Uterus (tissue), 4 donors: ENCODE measurements around the gene MYOZ3. TPM values are rescaled to one million over a fixed set of nuclear protein-coding genes. Genes with fewer than 3 reads are reported as not detected.

Source experiments
- DNase-seq, 2 donors: peaks; one replicate each; pipeline ENCODE4 v3.0.0-alpha.2; 2019 to 2020
- H3K27ac ChIP-seq, 2 donors: fragments of 200-600 bp; sonication (generic); 1 replicate in 1 of 2; 2 replicates in 1 of 2; pipeline ENCODE4 v1.5.1; 2016 to 2018
- H3K27me3 ChIP-seq, 2 donors: fragments of 200-600 bp; sonication (generic); one replicate each; pipeline ENCODE4 v1.5.1; 2018 to 2019; ENCODE audit warnings: control low read depth in 1 of 2
- H3K36me3 ChIP-seq, 2 donors: fragments of 200-600 bp; sonication (generic); one replicate each; pipeline ENCODE4 v1.5.1; 2019; ENCODE audit warnings: control low read depth in 1 of 2
- H3K4me1 ChIP-seq, 2 donors: fragments of 200-600 bp; sonication (generic); one replicate each; pipeline ENCODE4 v1.5.1; 2018 to 2019; ENCODE audit warnings: control low read depth in 1 of 2
- H3K4me3 ChIP-seq, 2 donors: fragments of 200-600 bp; sonication (generic); 1 replicate in 1 of 2; 2 replicates in 1 of 2; pipeline ENCODE4 v1.5.1; 2018 to 2019; ENCODE audit warnings: mild to moderate bottlenecking in 1 of 2
- H3K9me3 ChIP-seq, 2 donors: fragments of 200-600 bp; sonication (generic); one replicate each; pipeline ENCODE4 v1.5.1; 2019; ENCODE audit warnings: control low read depth in 1 of 2
- POLR2A ChIP-seq, 2 donors: fragments of 450-650 bp; IDR thresholded peaks; one replicate each; pipeline ENCODE4 v1.6.1; 2016; ENCODE audit warnings: antibody characterized with exemption in 2 of 2, mild to moderate bottlenecking in 1 of 2, moderate library complexity in 1 of 2
- intact Hi-C: fragments of 100-400 bp; cut with DNase I; formaldehyde crosslinking; loops from one replicate; pipeline ENCODE4 v1.15.1; 2023; ENCODE audit warnings: low total_unique reads
- total RNA-seq, 4 donors: library from RNA; depleted of rRNA in 3 of 4; stranded (reverse); fragments of >200 nt in 3 of 4; gene quantifications; one replicate each; pipeline versions ENCODE4 v1.1.0 to v1.2.4, GENCODE V29; 2014 to 2023
- TF ChIP-seq, protein P1 (sequence below), 4 experiments: fragments of 200-600 bp in 2 of 4; fragments of 450-650 bp in 2 of 4; sonication (generic) in 2 of 4; IDR thresholded peaks; one replicate each; pipeline ENCODE4 v1.5.1; 2016 to 2019; ENCODE audit warnings: antibody characterized with exemption in 4 of 4, mild to moderate bottlenecking in 2 of 4, moderate library complexity in 1 of 4
- donor health status: DM: yes; HTN: yes; CAD: no.

Gene MYOZ3
- total RNA-seq, 4 donors from 2014 or later, result 3.2 to 69.1 (median 3.4) TPM; not detected in 1

- Histone ChIP-seq H3K9me3 (no peaks in the 10 kb centered on the region), H3K36me3 (no peaks in the 10 kb centered on the region), H3K27me3 (no peaks in the 10 kb centered on the region), H3K4me1 (peaks cover 0 to 17% of the 10 kb centered on the region in 2 donors), H3K27ac (peak overlapping the region in 1 of 2 donors; percentile 12), H3K4me3 (no peak overlapping the region)
- DNase-seq, result no peak
- intact Hi-C loops, result no loop called here
- TF ChIP-seq, protein P1, sequence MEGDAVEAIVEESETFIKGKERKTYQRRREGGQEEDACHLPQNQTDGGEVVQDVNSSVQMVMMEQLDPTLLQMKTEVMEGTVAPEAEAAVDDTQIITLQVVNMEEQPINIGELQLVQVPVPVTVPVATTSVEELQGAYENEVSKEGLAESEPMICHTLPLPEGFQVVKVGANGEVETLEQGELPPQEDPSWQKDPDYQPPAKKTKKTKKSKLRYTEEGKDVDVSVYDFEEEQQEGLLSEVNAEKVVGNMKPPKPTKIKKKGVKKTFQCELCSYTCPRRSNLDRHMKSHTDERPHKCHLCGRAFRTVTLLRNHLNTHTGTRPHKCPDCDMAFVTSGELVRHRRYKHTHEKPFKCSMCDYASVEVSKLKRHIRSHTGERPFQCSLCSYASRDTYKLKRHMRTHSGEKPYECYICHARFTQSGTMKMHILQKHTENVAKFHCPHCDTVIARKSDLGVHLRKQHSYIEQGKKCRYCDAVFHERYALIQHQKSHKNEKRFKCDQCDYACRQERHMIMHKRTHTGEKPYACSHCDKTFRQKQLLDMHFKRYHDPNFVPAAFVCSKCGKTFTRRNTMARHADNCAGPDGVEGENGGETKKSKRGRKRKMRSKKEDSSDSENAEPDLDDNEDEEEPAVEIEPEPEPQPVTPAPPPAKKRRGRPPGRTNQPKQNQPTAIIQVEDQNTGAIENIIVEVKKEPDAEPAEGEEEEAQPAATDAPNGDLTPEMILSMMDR (IDR thresholded peaks at IDR 0.05), result no peak
- no peak for TF ChIP-seq POLR2A (IDR thresholded peaks at IDR 0.05)
Observed at GRCh38 chr5:150651382-150651781, 9.7 kb upstream of the MYOZ3 start.

- peaks cover 0 to 17% of the 10 kb centered on the region in 2 donors for H3K4me1 ChIP-seq
- TF ChIP-seq, protein P1 (IDR thresholded peaks at IDR 0.05), result no peak
- TF ChIP-seq POLR2A (IDR thresholded peaks at IDR 0.05), result no peak
- no peaks in the 10 kb centered on the region for H3K27me3 ChIP-seq
- no peak overlapping the region for H3K4me3 ChIP-seq
- H3K9me3 ChIP-seq, result no peaks in the 10 kb centered on the region
- intact Hi-C loops, result no loop called here
- H3K36me3 ChIP-seq, result no peaks in the 10 kb centered on the region
- DNase-seq, result peak in 1 of 2 donors; percentile 52
- peak overlapping the region in 1 of 2 donors; percentile 44 for H3K27ac ChIP-seq
Observed at GRCh38 chr5:150651924-150652671, 9.0 kb upstream of the MYOZ3 start.

DNA sequence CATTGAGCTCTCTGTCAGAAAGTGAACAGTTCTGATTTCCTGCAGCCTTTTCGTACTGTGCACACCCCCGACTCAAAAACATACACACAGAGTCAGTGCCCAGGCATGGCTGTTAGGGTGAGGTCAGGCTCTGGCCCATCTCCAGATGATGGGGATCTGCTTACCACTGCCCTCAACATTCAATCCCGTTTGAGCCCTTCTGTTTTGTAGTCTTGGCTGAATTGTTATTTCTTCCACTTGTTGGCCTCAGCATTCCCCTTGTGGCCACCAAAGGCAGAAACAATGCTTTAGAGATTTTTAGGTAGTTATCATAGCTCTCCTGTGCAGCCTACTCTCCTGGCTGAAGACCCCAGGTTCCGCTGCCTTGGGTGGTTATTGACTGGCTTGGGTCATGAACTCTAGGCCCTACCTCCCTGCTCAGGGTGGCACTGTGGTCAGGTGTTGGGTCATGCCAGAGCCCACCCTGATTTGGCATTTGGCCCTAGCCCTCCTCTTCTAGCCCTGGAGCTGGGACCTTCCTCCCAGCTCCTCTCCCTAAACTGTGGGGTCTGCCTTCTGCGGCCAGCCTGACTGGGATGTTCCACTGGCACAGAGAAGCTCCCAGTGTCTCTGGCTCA, 7.8 kb upstream of the MYOZ3 start:
- DNase-seq, result no peak
- peaks cover 0 to 15% of the 10 kb centered on the region in 2 donors for H3K4me1 ChIP-seq
- no peaks in the 10 kb centered on the region for H3K36me3 ChIP-seq
- H3K27me3 ChIP-seq, result no peaks in the 10 kb centered on the region
- H3K9me3 ChIP-seq, result no peaks in the 10 kb centered on the region
- intact Hi-C loops, result no loop called here
- no peak for TF ChIP-seq POLR2A (IDR thresholded peaks at IDR 0.05)
- TF ChIP-seq, protein P1 (IDR thresholded peaks at IDR 0.05), result no peak
- no peak overlapping the region for H3K4me3 ChIP-seq
- H3K27ac ChIP-seq, result peak overlapping the region; percentile 32 to 34

DNA sequence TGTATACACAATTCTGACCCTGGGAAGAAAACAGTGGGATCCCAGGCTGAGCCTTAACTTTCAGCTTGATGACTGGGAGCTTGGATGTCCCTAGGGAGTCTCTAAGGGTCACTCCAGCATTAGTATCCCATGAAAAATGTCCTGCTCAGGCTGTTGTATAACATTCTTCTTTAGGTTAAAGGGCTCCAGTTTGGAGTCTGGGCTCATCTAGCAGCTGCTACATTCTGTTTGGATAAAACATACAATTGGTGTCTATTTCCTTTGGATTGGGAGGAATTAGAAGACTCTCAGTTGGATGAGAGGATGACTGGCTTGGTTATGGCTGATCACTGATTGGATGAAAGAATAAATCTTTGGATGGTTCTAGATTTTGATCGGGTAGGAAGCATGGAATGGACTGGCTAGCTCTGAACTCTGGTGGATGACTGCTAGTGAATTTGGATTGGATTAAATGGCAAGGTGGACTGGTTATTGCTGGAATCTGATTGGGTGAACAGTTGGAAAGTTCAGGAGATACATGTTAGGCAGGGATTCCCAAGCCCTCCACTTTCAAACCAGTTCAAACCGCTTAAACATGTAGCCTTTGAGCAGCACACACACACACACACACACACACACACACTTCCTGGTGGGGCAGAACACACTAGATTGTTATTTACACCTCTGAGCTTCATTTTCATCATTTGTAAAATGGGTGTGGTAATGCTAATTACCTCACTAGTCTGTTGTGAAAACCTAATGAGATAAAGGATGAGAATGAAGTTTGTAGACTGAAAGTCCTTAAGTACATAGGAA, 7.1 kb upstream of the MYOZ3 start:
- intact Hi-C loops, result no loop called here
- no peaks in the 10 kb centered on the region for H3K9me3 ChIP-seq
- no peaks in the 10 kb centered on the region for H3K27me3 ChIP-seq
- peak overlapping the region; percentile 32 to 34 for H3K27ac ChIP-seq
- no peak for TF ChIP-seq POLR2A (IDR thresholded peaks at IDR 0.05)
- TF ChIP-seq, protein P1 (IDR thresholded peaks at IDR 0.05), result no peak
- no peaks in the 10 kb centered on the region for H3K36me3 ChIP-seq
- H3K4me3 ChIP-seq, result no peak overlapping the region
- DNase-seq, result no peak
- peaks cover 0 to 12% of the 10 kb centered on the region in 2 donors for H3K4me1 ChIP-seq
